GM12878 (cell line): ENCODE data around the gene ZNF761. TPM values are rescaled to one million over a fixed set of nuclear protein-coding genes. Genes with fewer than 3 reads are reported as not detected.

Source experiments
- ATAC-seq: fragments of 200-7000 bp; cut with Tn5 transposase; 3 replicates; pipeline ENCODE4 v1.9.1; 2020; ENCODE audit warnings: mild to moderate bottlenecking, moderate library complexity
- BruUV-seq: library from RNA; stranded (reverse); fragments of 400-500 nt; replicated peaks from 2 replicates; lab custom pipeline; 2021; lab: Mats Ljungman, UMichigan
- CTCF ChIA-PET: fragments of 300-600 bp; sonication (Branson Sonifier 250); formaldehyde crosslinking; extraction: SDS; loops from one replicate; lab custom pipeline; 2021; ENCODE audit warnings: inconsistent platforms; lab: Yijun Ruan, JAX
- POLR2A ChIA-PET: fragments of 350-600 bp; formaldehyde crosslinking; extraction: SDS; loops from one replicate; lab custom pipeline; 2021; ENCODE audit warnings: inconsistent platforms; lab: Charles Lee
- RAD21 ChIA-PET: fragments of 300-600 bp; sonication (Branson Sonifier 250); formaldehyde crosslinking; loops from one replicate; lab custom pipeline; 2023; ENCODE audit warnings: antibody characterized with exemption; ENCODE audit not compliant: unreplicated experiment; lab: Charles Lee
- SMC1A ChIA-PET: fragments of 300-600 bp; sonication (Branson Sonifier 250); formaldehyde crosslinking; loops from one replicate; lab custom pipeline; 2023; ENCODE audit not compliant: unreplicated experiment, uncharacterized antibody; lab: Charles Lee
- DNase-seq: peaks from one replicate; pipeline ENCODE4 v3.0.0-alpha.2; 2011; ENCODE audit warnings: low read depth, low spot score
- FAIRE-seq: peaks from 3 replicates; lab custom pipeline; 2011; peaks lifted over from hg19 to GRCh38; lab: Jason Lieb, UNC
- H2AFZ ChIP-seq: 2 replicates; pipeline ENCODE4 v1.6.0; 2011; ENCODE audit warnings: low read depth, low read length, control low read depth; ENCODE audit not compliant: control insufficient read depth
- H3K27ac ChIP-seq: 2 replicates; pipeline ENCODE4 v1.5.1; 2011; ENCODE audit warnings: control low read depth; ENCODE audit not compliant: control insufficient read depth, insufficient read depth
- H3K27me3 ChIP-seq, 2 experiments: replicated peaks in 1 of 2; 2 replicates each; pipeline versions ENCODE4 v1.6.0 to v1.6.1; 2011; ENCODE audit warnings: low read length in 1 of 2; ENCODE audit not compliant: control insufficient read depth in 2 of 2, insufficient read depth in 2 of 2
- H3K36me3 ChIP-seq, 2 experiments: 2 replicates each; pipeline ENCODE4 v1.5.1; 2011; ENCODE audit warnings: low read length in 1 of 2; ENCODE audit not compliant: control insufficient read depth in 2 of 2, insufficient read depth in 2 of 2
- H3K4me1 ChIP-seq: 2 replicates; pipeline ENCODE4 v1.6.1; 2011; ENCODE audit warnings: mild to moderate bottlenecking, low read length, moderate library complexity, mixed read lengths; ENCODE audit not compliant: control insufficient read depth, insufficient read depth
- H3K4me2 ChIP-seq: 2 replicates; pipeline ENCODE4 v1.6.0; 2011; ENCODE audit warnings: control low read depth; ENCODE audit not compliant: control insufficient read depth, insufficient read depth
- H3K4me3 ChIP-seq: fragments of 200-600 bp; sonication (generic); 2 replicates; pipeline ENCODE4 v1.5.1; 2016
- H3K79me2 ChIP-seq: 2 replicates; pipeline ENCODE4 v1.6.0; 2011; ENCODE audit warnings: low read length; ENCODE audit not compliant: control insufficient read depth, insufficient read depth
- H3K9ac ChIP-seq: 2 replicates; pipeline ENCODE4 v1.8.0; 2011; ENCODE audit warnings: low read length, control low read depth, mixed read lengths; ENCODE audit not compliant: control insufficient read depth, insufficient read depth
- H3K9me3 ChIP-seq: replicated peaks from 3 replicates; pipeline ENCODE4 v1.5.1; 2011; ENCODE audit warnings: mild to moderate bottlenecking, low read length; ENCODE audit not compliant: control insufficient read depth, insufficient read depth
- H4K20me1 ChIP-seq: 2 replicates; pipeline ENCODE4 v1.6.0; 2011; ENCODE audit not compliant: control insufficient read depth, insufficient read depth
- BACH1 ChIP-seq: fragments of 450-650 bp; IDR thresholded peaks from 2 replicates; pipeline ENCODE4 v1.6.1; 2017; ENCODE audit warnings: mild to moderate bottlenecking, borderline replicate concordance
- CBX5 ChIP-seq: sonication (generic); IDR thresholded peaks from 2 replicates; pipeline ENCODE4 v1.6.1; 2016; ENCODE audit warnings: low read depth, moderate library complexity, mild to moderate bottlenecking, inconsistent platforms
- ESRRA ChIP-seq: IDR thresholded peaks from 2 replicates; pipeline ENCODE4 v1.6.1; 2012; ENCODE audit warnings: mild to moderate bottlenecking, low read length, improper control_type of control experiment
- IKZF1 ChIP-seq: fragments of 450-650 bp; conservative IDR thresholded peaks from 2 replicates; pipeline ENCODE4 v1.6.1; 2017; ENCODE audit warnings: antibody characterized with exemption, mild to moderate bottlenecking
- KDM1A ChIP-seq: fragments of 200-600 bp; sonication (generic); IDR thresholded peaks from 2 replicates; pipeline ENCODE4 v1.6.1; 2016; ENCODE audit warnings: borderline replicate concordance
- PML ChIP-seq: IDR thresholded peaks from 2 replicates; pipeline ENCODE4 v1.6.1; 2012; ENCODE audit warnings: low read length, inconsistent platforms
- RAD51 ChIP-seq: fragments of 450-650 bp; IDR thresholded peaks from 2 replicates; pipeline ENCODE4 v1.6.1; 2016; ENCODE audit warnings: moderate library complexity, mild to moderate bottlenecking, inconsistent platforms
- SMC3 ChIP-seq: IDR thresholded peaks from 2 replicates; pipeline ENCODE4 v1.6.1; 2011; ENCODE audit warnings: low read length, improper control_type of control experiment, borderline replicate concordance
- SRF ChIP-seq, 2 experiments: IDR thresholded peaks; 2 replicates each; pipeline ENCODE4 v1.6.1; 2011; ENCODE audit warnings: low read depth in 2 of 2, low read length in 2 of 2, mild to moderate bottlenecking in 1 of 2, moderate library complexity in 1 of 2
- WGBS: methylation state at CpG from one replicate; pipeline ENCODE4 v1.1.6; 2016; ENCODE audit warnings: low lambda C conversion rate; ENCODE audit not compliant: insufficient replicate concordance, insufficient coverage; ENCODE audit errors: missing lambda C conversion rate; 5-methylcytosine and 5-hydroxymethylcytosine counted together
- in situ Hi-C: fragments of 300-500 bp; cut with MboI; formaldehyde crosslinking; loops from 9 replicates; pipeline ENCODE4 v1.14.3; 2018; ENCODE audit warnings: mixed read lengths
- intact Hi-C: fragments of 100-400 bp; cut with micrococcal nuclease; formaldehyde crosslinking; loops from one replicate; pipeline ENCODE4 v1.14.2; 2022; ENCODE audit not compliant: unreplicated experiment
- polyA plus RNA-seq, 11 experiments: library from polyadenylated mRNA; depleted of rRNA in 4 of 11; unstranded in 6 of 11; stranded (reverse) in 5 of 11; fragments of >200 nt; fragmentation: Nextera tagmentation in 4 of 11; fragmentation: Illumina TruSeq in 1 of 11; extraction: Ambion mirVana in 4 of 11; extraction: Trizol in 1 of 11; gene quantifications; 1 replicate in 1 of 11; 2 replicates in 10 of 11; pipeline versions ENCODE4 v1.2.1 to v1.2.3, GENCODE V29; 2011 to 2016; ENCODE audit warnings: inconsistent platforms in 2 of 11, missing spikeins in 2 of 11, low read depth in 1 of 11
- total RNA-seq, 4 experiments: library from RNA; depleted of rRNA in 3 of 4; stranded (reverse); fragments of >200 nt in 3 of 4; fragmentation: Illumina TruSeq in 1 of 4; extraction: Trizol in 1 of 4; gene quantifications; 2 replicates each; pipeline versions ENCODE4 v1.2.1 to v1.2.3, GENCODE V29; 2013 to 2021
- TF ChIP-seq, protein P1 (sequence below): fragments of 450-650 bp; IDR thresholded peaks from 2 replicates; pipeline ENCODE4 v1.6.1; 2018; ENCODE audit warnings: borderline replicate concordance, mild to moderate bottlenecking; ENCODE audit not compliant: partially characterized antibody
- TF ChIP-seq, protein P2 (sequence below): fragments of 450-650 bp; conservative IDR thresholded peaks from 2 replicates; pipeline ENCODE4 v1.6.1; 2017; ENCODE audit warnings: mild to moderate bottlenecking, moderate library complexity
- TF ChIP-seq, protein P3 (sequence below): fragments of 150-350 bp; IDR thresholded peaks from 2 replicates; pipeline ENCODE4 v1.6.1; 2016; ENCODE audit warnings: low read depth, low read length

Gene ZNF761
- total and polyA plus RNA-seq, 10 of the 15 experiments (the other 5 are each of a cell fraction or from before 2014, with no cell fraction given): 7.9 to 22.7 (median 10.6) TPM

DNA sequence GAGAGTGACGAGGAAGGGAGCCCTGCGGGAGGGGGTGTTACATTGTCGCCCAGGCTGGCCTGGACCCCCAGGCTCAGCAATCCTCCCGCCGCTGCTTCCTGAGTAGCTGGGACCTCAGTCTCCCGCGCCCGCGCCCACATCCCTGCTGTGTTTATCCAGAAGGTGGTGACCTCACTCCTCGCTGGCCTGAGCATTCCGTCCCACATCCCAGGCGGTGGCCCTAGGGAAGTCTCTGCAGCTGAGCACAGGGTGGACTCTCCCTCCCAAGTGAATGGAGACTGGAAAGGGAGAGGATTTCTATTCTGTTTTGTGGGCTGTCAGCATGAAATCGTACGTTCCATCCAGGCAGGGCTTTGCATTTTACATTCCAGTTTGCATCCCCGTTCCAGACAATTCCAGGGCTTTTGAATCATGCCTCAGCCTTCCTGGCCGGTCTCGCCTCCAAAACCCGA lies 37.2 kb upstream of the ZNF761 start (continued):
- TF ChIP-seq, protein P1, sequence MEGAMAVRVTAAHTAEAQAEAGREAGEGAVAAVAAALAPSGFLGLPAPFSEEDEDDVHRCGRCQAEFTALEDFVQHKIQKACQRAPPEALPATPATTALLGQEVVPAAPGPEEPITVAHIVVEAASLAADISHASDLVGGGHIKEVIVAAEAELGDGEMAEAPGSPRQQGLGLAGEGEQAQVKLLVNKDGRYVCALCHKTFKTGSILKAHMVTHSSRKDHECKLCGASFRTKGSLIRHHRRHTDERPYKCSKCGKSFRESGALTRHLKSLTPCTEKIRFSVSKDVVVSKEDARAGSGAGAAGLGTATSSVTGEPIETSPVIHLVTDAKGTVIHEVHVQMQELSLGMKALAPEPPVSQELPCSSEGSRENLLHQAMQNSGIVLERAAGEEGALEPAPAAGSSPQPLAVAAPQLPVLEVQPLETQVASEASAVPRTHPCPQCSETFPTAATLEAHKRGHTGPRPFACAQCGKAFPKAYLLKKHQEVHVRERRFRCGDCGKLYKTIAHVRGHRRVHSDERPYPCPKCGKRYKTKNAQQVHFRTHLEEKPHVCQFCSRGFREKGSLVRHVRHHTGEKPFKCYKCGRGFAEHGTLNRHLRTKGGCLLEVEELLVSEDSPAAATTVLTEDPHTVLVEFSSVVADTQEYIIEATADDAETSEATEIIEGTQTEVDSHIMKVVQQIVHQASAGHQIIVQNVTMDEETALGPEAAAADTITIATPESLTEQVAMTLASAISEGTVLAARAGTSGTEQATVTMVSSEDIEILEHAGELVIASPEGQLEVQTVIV: no peak
- TF ChIP-seq, all 136 proteins: peak for 0

DNA sequence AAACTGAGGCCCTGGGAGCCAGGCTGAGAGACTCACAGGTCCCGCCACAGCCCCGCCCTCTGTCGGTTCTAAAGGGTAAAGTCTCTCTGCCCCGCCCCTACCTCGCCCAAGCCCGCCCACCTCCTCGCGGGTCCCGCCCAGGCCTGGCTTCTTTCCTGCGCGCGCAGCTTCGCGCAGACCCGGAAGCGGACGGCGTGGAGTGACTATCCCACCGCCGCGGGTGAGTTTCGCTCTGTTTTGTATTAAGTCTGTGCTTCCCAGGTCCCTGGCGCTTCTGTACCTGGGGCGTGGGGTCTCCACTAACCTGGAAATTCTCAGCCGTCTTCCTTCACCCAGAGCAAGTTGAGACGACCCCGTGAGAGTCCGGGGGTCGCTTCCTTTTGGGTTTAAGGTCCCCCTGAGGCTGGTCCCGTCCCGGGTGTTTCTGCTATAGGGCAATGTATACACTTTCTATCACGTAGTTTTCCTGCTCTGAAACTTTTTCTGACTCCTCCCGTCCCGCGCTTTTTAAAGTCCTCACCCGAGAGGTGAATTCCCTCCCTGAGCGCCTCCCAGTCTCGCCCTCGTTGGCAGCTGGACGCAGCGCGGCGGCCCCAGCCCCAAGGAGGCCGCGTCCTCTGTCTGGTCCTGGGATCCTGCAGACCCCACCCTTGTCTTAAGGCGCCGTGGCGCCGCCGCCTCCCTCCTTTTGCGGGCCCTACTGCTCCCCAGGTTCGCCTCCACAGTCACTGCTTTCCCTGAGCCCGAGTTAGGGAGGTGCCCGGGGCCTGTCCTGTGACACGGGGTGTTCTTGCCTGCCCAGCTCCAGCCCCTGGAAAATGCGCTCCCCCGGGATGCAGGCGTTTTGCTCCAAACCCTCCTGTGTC lies 36.6 kb upstream of the ZNF761 start, which contains the start of gene ZNF765:
ZNF765 (plus strand) TSS at position 176 of the 866 bp plus-strand sequence. CDS start 2,867 bp downstream, outside the sequence.
- CTCF ChIA-PET: interaction anchor here (1.3 kb wide), 1 partner anchor 29 kb away, joined by 4 read pairs; no protein-coding TSS in a partner anchor
- TF ChIP-seq KDM1A: no peak
- TF ChIP-seq IKZF1: peak; percentile 36; the same call in 1 of the 2 replicates
- TF ChIP-seq CBX5: 0 out of 2 replicates have a peak, but pooled peaks have one; percentile 5
- TF ChIP-seq, protein P2, sequence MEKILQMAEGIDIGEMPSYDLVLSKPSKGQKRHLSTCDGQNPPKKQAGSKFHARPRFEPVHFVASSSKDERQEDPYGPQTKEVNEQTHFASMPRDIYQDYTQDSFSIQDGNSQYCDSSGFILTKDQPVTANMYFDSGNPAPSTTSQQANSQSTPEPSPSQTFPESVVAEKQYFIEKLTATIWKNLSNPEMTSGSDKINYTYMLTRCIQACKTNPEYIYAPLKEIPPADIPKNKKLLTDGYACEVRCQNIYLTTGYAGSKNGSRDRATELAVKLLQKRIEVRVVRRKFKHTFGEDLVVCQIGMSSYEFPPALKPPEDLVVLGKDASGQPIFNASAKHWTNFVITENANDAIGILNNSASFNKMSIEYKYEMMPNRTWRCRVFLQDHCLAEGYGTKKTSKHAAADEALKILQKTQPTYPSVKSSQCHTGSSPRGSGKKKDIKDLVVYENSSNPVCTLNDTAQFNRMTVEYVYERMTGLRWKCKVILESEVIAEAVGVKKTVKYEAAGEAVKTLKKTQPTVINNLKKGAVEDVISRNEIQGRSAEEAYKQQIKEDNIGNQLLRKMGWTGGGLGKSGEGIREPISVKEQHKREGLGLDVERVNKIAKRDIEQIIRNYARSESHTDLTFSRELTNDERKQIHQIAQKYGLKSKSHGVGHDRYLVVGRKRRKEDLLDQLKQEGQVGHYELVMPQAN: peak; percentile 85
- 0 out of 2 replicates have a peak, but pooled peaks have one; percentile 35 for TF ChIP-seq PML
- TF ChIP-seq ESRRA: no peak
- TF ChIP-seq, protein P3, sequence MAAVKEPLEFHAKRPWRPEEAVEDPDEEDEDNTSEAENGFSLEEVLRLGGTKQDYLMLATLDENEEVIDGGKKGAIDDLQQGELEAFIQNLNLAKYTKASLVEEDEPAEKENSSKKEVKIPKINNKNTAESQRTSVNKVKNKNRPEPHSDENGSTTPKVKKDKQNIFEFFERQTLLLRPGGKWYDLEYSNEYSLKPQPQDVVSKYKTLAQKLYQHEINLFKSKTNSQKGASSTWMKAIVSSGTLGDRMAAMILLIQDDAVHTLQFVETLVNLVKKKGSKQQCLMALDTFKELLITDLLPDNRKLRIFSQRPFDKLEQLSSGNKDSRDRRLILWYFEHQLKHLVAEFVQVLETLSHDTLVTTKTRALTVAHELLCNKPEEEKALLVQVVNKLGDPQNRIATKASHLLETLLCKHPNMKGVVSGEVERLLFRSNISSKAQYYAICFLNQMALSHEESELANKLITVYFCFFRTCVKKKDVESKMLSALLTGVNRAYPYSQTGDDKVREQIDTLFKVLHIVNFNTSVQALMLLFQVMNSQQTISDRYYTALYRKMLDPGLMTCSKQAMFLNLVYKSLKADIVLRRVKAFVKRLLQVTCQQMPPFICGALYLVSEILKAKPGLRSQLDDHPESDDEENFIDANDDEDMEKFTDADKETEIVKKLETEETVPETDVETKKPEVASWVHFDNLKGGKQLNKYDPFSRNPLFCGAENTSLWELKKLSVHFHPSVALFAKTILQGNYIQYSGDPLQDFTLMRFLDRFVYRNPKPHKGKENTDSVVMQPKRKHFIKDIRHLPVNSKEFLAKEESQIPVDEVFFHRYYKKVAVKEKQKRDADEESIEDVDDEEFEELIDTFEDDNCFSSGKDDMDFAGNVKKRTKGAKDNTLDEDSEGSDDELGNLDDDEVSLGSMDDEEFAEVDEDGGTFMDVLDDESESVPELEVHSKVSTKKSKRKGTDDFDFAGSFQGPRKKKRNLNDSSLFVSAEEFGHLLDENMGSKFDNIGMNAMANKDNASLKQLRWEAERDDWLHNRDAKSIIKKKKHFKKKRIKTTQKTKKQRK: no peak
- TF ChIP-seq RAD51: no peak
- TF ChIP-seq SMC3: no peak
- 0 out of 4 replicates have a peak, but pooled peaks of 1 of the 2 experiments have one; percentile 22 for TF ChIP-seq SRF (IDR thresholded peaks at IDR 0.05; ENCODE audit: low read depth in 2 of 2, low read length in 2 of 2)
- no peak; the same call in 1 of the 2 replicates for TF ChIP-seq BACH1

More for the DNA sequence above, 36.6 kb upstream of the ZNF761 start, which contains the start of gene ZNF765:
- DNase-seq (peak; percentile 55), ATAC-seq (peak; percentile 99), FAIRE-seq (peak; percentile 91)
- H3K4me3 ChIP-seq: peak within 1 kb of the TSS; percentile 97
- under 1% methylated on average over 45 of the region's 58 CpGs for WGBS
- peak within 1 kb of the TSS; percentile 88 for H3K9ac ChIP-seq
- H3K4me2 ChIP-seq: peak within 1 kb of the TSS; percentile 69
- peak within 1 kb of the TSS; percentile 80 for H2AFZ ChIP-seq
- H4K20me1 ChIP-seq: no peaks in the 10 kb centered on the region
- no peaks in the 10 kb centered on the region for H3K27me3 ChIP-seq
- ChIA-PET RAD21 (interaction anchor here (0.7 kb wide), 1 partner anchor 30 kb away, joined by 3 read pairs; no protein-coding TSS in a partner anchor), SMC1A (no interaction called here), POLR2A (interaction anchor here (0.6 kb wide), 1 partner anchor 1475 kb away, joined by 4 read pairs; no protein-coding TSS in a partner anchor)
- peaks cover 0 to 10% of the 10 kb centered on the region in 2 experiments; a peak in 3 of 4 replicates for H3K36me3 ChIP-seq
- H3K79me2 ChIP-seq: peaks cover 8% of the 10 kb centered on the region
- H3K27ac ChIP-seq: peak within 1 kb of the TSS; percentile 77
- no TSS peak for BruUV-seq
- in situ Hi-C loops (no loop called here), intact Hi-C loops (no loop called here)
- no peaks in the 10 kb centered on the region for H3K4me1 ChIP-seq
- peaks cover under 1% of the 10 kb centered on the region; the same call in 2 of the 3 replicates for H3K9me3 ChIP-seq
